Stimulated activated naive B cell treated with anti-CD40 and anti-IgM and Interleukin-4, amounts not matched to agents 10 μg/mL and 1 μg/mL and 100 μg/mL, for 72 hours (primary cell): ENCODE results near the gene DAAM1.

Experiments used
- ATAC-seq, 2 donors: fragments of 150-1000 bp; cut with Tn5 transposase; replicated peaks; 2 replicates each; pipeline ENCODE4 v1.10.0; 2021; ENCODE audit warnings: moderate library complexity in 1 of 2
- DNase-seq: peaks from one replicate; pipeline ENCODE4 v3.0.0; 2021
- H3K27ac Mint-ChIP-seq: one replicate; pipeline ENCODE4 v1.8.0; 2022; ENCODE audit warnings: mild to moderate bottlenecking, mixed read lengths
- H3K27me3 Mint-ChIP-seq, 2 donors: one replicate each; pipeline ENCODE4 v1.8.0; 2022; ENCODE audit warnings: mixed read lengths in 2 of 2
- H3K36me3 Mint-ChIP-seq, 2 donors: one replicate each; pipeline ENCODE4 v1.8.0; 2022; ENCODE audit warnings: mixed read lengths in 2 of 2, mild to moderate bottlenecking in 1 of 2
- H3K4me1 Mint-ChIP-seq, 2 donors: one replicate each; pipeline ENCODE4 v1.8.0; 2022; ENCODE audit warnings: mixed read lengths in 2 of 2, mild to moderate bottlenecking in 1 of 2
- H3K4me3 Mint-ChIP-seq, 2 donors: one replicate each; pipeline ENCODE4 v1.8.0; 2022; ENCODE audit warnings: mild to moderate bottlenecking in 2 of 2, mixed read lengths in 2 of 2, moderate library complexity in 1 of 2
- H3K9me3 Mint-ChIP-seq, 2 donors: one replicate each; pipeline ENCODE4 v1.8.0; 2022; ENCODE audit warnings: mixed read lengths in 2 of 2, mild to moderate bottlenecking in 1 of 2

The DAAM1 gene

DNA sequence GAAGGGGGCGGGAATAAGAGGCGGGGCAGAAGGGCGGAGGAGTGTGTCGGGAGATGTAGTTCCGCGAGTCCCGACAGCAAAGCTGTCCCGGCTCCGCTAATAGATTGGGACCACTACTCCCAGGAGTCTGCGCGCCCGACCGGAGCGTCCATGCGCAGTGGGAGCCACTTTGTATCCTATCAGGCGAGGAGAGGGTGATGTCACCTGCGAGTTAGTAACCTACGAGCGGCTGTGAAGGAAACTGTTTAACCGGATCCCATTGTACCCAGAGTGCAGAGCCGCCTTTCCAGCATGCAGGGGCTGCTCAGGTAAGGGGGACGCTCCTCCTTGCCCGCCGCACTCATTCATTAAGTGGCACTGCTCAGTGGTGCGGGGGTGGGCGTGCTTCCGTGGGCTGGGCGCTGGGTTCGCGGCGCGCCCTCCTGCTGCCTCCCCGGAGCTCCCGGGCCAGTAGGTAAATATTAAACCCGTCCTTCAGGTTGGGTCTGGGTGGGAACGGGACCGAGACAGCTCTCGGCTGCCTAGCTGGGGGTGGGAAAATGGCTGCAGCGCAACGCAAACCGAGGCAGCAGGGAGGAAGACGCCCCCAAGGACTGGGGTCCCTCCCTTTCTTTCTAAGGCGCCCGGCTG is at the start of gene DAAM1:
Gene DAAM1, plus strand, starts transcription at position 207 of the 630 bp plus-strand sequence. CDS start 74,811 bp downstream, outside the sequence.
- peak; percentile 96 for DNase-seq
- peaks cover 10 to 16% of the 10 kb centered on the region in 2 donors for H3K27me3 Mint-ChIP-seq
- peak within 1 kb of the TSS; percentile 89 for H3K27ac Mint-ChIP-seq
- H3K4me1 Mint-ChIP-seq = peaks cover 12 to 24% of the 10 kb centered on the region in 2 donors
- H3K36me3 Mint-ChIP-seq = no peaks in the 10 kb centered on the region
- peak; percentile 90 to 94 for ATAC-seq
- H3K4me3 Mint-ChIP-seq = peak within 1 kb of the TSS; percentile 86 to 99
- H3K9me3 Mint-ChIP-seq = no peaks in the 10 kb centered on the region

DNA sequence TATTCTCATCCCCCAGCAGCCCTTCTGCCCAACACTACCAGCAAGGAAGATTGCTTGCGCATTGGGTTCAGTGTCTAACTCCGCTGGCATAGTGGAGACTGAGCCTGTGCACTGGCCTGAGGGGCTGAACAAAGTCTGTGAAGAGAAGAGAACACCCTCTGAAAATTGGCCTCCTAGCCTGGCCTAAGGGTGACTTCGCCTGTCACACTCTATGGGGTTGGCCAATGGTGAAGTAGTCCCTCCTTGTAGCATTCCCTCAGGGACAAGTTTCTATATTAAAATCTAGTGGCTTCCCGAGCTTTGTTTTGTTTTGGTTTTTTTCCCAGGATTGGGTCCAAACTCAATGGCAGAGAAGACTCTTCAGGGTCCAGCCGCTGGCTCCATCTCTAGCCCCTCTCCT is 49.1 kb upstream of the DAAM1 start:
- Mint-ChIP-seq H3K9me3 (no peaks in the 10 kb centered on the region), H3K27ac (no peak overlapping the region), H3K36me3 (no peaks in the 10 kb centered on the region), H3K4me3 (no peak overlapping the region), H3K27me3 (peaks cover 0 to 7% of the 10 kb centered on the region in 2 donors), H3K4me1 (no peaks in the 10 kb centered on the region)
- DNase-seq (no peak), ATAC-seq (no peak)

- Mint-ChIP-seq H3K36me3 (no peaks in the 10 kb centered on the region), H3K9me3 (no peaks in the 10 kb centered on the region), H3K4me3 (no peak overlapping the region), H3K4me1 (no peaks in the 10 kb centered on the region), H3K27ac (no peak overlapping the region), H3K27me3 (peaks cover 0 to 7% of the 10 kb centered on the region in 2 donors)
- ATAC-seq (no peak), DNase-seq (no peak)
These were observed 48.2 kb upstream of the DAAM1 start for GRCh38 chr14:59140106-59140843.

DNA sequence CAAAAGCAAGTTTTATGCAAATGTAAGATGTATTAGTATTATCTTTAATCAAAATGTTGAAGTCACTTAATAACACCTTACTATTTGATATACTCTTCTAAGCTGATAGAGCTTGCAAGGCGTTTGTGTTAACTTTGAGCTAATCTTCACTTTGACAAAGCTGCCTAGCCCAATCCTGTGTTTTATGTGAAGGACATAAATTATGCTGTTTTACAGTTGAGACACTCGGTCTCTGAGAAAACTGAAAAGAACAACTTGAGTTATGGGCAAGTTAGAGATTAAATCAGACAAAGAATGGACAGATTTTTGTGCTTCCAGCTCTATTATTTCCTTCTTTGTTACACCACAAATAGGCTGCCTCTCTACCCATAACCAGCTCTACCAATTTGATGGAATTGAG is 42.0 kb upstream of the DAAM1 start:
- no peak overlapping the region for H3K4me3 Mint-ChIP-seq
- ATAC-seq (no peak), DNase-seq (no peak)
- no peak overlapping the region for H3K27ac Mint-ChIP-seq
- peaks cover 22 to 30% of the 10 kb centered on the region in 2 donors for H3K4me1 Mint-ChIP-seq
- peaks cover 0 to 6% of the 10 kb centered on the region in 2 donors for H3K27me3 Mint-ChIP-seq
- H3K36me3 Mint-ChIP-seq = no peaks in the 10 kb centered on the region
- no peaks in the 10 kb centered on the region for H3K9me3 Mint-ChIP-seq

GRCh38 chr14:59147007-59147406 is 41.5 kb upstream of the DAAM1 start:
- DNase-seq (no peak), ATAC-seq (no peak)
- H3K27me3 Mint-ChIP-seq = peaks cover 0 to under 1% of the 10 kb centered on the region in 2 donors
- no peaks in the 10 kb centered on the region for H3K36me3 Mint-ChIP-seq
- H3K4me3 Mint-ChIP-seq = no peak overlapping the region
- H3K9me3 Mint-ChIP-seq = no peaks in the 10 kb centered on the region
- H3K27ac Mint-ChIP-seq = no peak overlapping the region
- peaks cover 25 to 35% of the 10 kb centered on the region in 2 donors for H3K4me1 Mint-ChIP-seq

GRCh38 chr14:59148334-59148900 is 40.0 kb upstream of the DAAM1 start:
- no peaks in the 10 kb centered on the region for H3K27me3 Mint-ChIP-seq
- H3K9me3 Mint-ChIP-seq = no peaks in the 10 kb centered on the region
- peaks cover 28 to 39% of the 10 kb centered on the region in 2 donors for H3K4me1 Mint-ChIP-seq
- no peak overlapping the region for H3K27ac Mint-ChIP-seq
- H3K36me3 Mint-ChIP-seq = no peaks in the 10 kb centered on the region
- no peak overlapping the region for H3K4me3 Mint-ChIP-seq
- DNase-seq (no peak), ATAC-seq (peak; percentile 80 to 85)

- Mint-ChIP-seq H3K27ac (no peak overlapping the region), H3K27me3 (no peaks in the 10 kb centered on the region), H3K4me1 (peaks cover 31 to 54% of the 10 kb centered on the region in 2 donors), H3K9me3 (no peaks in the 10 kb centered on the region), H3K4me3 (no peak overlapping the region), H3K36me3 (peaks cover 0 to 2% of the 10 kb centered on the region in 2 donors)
- ATAC-seq = peak; percentile 90 to 93
- DNase-seq = no peak
These were observed 37.5 kb upstream of the DAAM1 start for GRCh38 chr14:59150990-59151389.

- H3K9me3 Mint-ChIP-seq = peaks cover 3 to 4% of the 10 kb centered on the region in 2 donors
- no peak overlapping the region for H3K27ac Mint-ChIP-seq
- peaks cover 2 to 4% of the 10 kb centered on the region in 2 donors for H3K36me3 Mint-ChIP-seq
- H3K27me3 Mint-ChIP-seq = no peaks in the 10 kb centered on the region
- no peak overlapping the region for H3K4me3 Mint-ChIP-seq
- H3K4me1 Mint-ChIP-seq = peaks cover 24 to 43% of the 10 kb centered on the region in 2 donors
- DNase-seq = no peak
- ATAC-seq = no peak
These were observed 34.1 kb upstream of the DAAM1 start for GRCh38 chr14:59154373-59154772.

GRCh38 chr14:59155886-59156285 is 32.6 kb upstream of the DAAM1 start:
- ATAC-seq = no peak
- peaks cover 2 to 4% of the 10 kb centered on the region in 2 donors for H3K36me3 Mint-ChIP-seq
- no peaks in the 10 kb centered on the region for H3K27me3 Mint-ChIP-seq
- peaks cover 3 to 4% of the 10 kb centered on the region in 2 donors for H3K9me3 Mint-ChIP-seq
- no peak overlapping the region for H3K4me3 Mint-ChIP-seq
- H3K4me1 Mint-ChIP-seq = peaks cover 15 to 30% of the 10 kb centered on the region in 2 donors
- H3K27ac Mint-ChIP-seq = no peak overlapping the region
- DNase-seq = no peak

GRCh38 chr14:59159169-59159568 is 29.3 kb upstream of the DAAM1 start:
- Mint-ChIP-seq H3K36me3 (peaks cover 2 to 4% of the 10 kb centered on the region in 2 donors), H3K27me3 (peaks cover 0 to under 1% of the 10 kb centered on the region in 2 donors), H3K27ac (no peak overlapping the region), H3K9me3 (peaks cover 3 to 4% of the 10 kb centered on the region in 2 donors), H3K4me3 (no peak overlapping the region), H3K4me1 (peaks cover 6 to 20% of the 10 kb centered on the region in 2 donors)
- DNase-seq = no peak
- ATAC-seq = no peak

- peaks cover 0 to 5% of the 10 kb centered on the region in 2 donors for H3K27me3 Mint-ChIP-seq
- DNase-seq (no peak), ATAC-seq (no peak)
- no peak overlapping the region for H3K4me3 Mint-ChIP-seq
- H3K36me3 Mint-ChIP-seq = peaks cover 0 to 4% of the 10 kb centered on the region in 2 donors
- no peak overlapping the region for H3K27ac Mint-ChIP-seq
- H3K4me1 Mint-ChIP-seq = peaks cover 5 to 9% of the 10 kb centered on the region in 2 donors
- peaks cover 3 to 4% of the 10 kb centered on the region in 2 donors for H3K9me3 Mint-ChIP-seq
These were observed 28.0 kb upstream of the DAAM1 start for GRCh38 chr14:59160506-59160905.

DNA sequence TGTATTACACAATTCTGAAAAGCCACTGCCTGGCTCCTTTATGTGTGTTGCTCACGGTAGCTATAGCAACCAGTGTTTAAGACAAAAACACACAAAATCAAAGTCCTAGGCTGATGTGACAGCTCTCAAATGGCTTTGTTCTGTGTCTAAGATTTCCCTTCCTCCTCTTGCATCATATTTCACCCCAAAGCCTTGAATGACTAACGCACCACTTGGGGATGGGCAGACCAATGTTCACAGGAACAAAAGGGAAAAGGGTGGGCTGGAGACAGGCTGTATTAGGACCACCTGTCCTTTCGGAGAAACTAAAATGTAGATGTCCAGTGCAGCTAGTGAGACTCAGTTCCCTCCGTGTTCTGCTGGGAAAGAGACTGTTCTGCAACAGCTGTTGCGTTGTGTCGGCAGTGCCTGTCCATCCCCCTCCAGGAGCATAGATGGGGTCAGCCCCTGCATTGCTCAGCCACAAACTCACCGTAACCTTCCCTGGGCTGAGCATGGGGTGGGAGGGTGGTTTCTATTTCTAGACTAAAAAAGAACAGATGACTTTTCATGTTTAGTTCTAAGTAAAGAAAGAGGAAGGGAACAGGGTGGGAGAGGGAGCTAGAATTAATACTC is 26.8 kb upstream of the DAAM1 start:
- peak overlapping the region in 1 of 2 donors; percentile 14 for H3K4me3 Mint-ChIP-seq

DNA sequence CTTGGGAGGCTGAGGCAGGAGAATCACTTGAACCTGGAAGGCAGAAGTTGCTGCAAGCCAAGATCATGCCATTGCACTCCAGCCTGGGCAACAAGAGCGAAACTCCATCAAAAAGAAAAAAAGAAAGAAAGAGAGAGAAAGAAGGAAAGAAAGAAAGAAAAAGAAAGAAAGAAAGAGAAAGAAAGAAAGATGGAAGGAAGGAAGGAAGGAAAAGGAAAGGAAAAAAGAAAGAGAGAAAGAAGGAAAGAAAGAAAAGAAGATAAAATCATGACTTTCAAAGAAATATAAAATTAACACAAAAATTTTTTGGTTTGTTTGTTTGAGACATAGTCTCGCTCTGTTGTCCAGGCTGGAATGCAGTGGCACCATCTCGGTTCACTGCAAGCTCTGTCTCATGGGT is 22.2 kb upstream of the DAAM1 start:
- H3K27me3 Mint-ChIP-seq = peaks cover 0 to 5% of the 10 kb centered on the region in 2 donors
- no peak overlapping the region for H3K4me3 Mint-ChIP-seq
- H3K36me3 Mint-ChIP-seq = no peaks in the 10 kb centered on the region

More for the DNA sequence above, 26.8 kb upstream of the DAAM1 start:
- Mint-ChIP-seq H3K27ac (peak overlapping the region; percentile 20), H3K4me1 (peaks cover 5 to 9% of the 10 kb centered on the region in 2 donors), H3K36me3 (peaks cover 0 to 4% of the 10 kb centered on the region in 2 donors), H3K27me3 (peaks cover 0 to 5% of the 10 kb centered on the region in 2 donors), H3K9me3 (peaks cover 3 to 4% of the 10 kb centered on the region in 2 donors)
- ATAC-seq = peak; percentile 74 to 89
- no peak for DNase-seq

GRCh38 chr14:59175404-59175803 is 13.1 kb upstream of the DAAM1 start:
- peak; percentile 58 for DNase-seq

More for the DNA sequence above, 22.2 kb upstream of the DAAM1 start:
- DNase-seq = no peak
- no peak for ATAC-seq
- Mint-ChIP-seq H3K4me1 (peaks cover 5 to 9% of the 10 kb centered on the region in 2 donors), H3K27ac (no peak overlapping the region), H3K9me3 (peaks cover 0 to 3% of the 10 kb centered on the region in 2 donors)

More at GRCh38 chr14:59175404-59175803, 13.1 kb upstream of the DAAM1 start:
- peaks cover 3 to 4% of the 10 kb centered on the region in 2 donors for H3K27me3 Mint-ChIP-seq
- H3K27ac Mint-ChIP-seq = peak overlapping the region; percentile 67
- no peaks in the 10 kb centered on the region for H3K9me3 Mint-ChIP-seq
- no peaks in the 10 kb centered on the region for H3K36me3 Mint-ChIP-seq
- peak; percentile 100 for ATAC-seq
- peak overlapping the region in 1 of 2 donors; percentile 43 for H3K4me3 Mint-ChIP-seq
- H3K4me1 Mint-ChIP-seq = peaks cover 7 to 8% of the 10 kb centered on the region in 2 donors
